SK-N-SH treated with all-trans-retinoic acid at 6 μM for 48 hours (cell line): ENCODE results near the gene TMEM151B.

Experiments used
- ATAC-seq: fragments of 200-7000 bp; cut with Tn5 transposase; 3 replicates; pipeline ENCODE4 v1.9.1; 2020; ENCODE audit warnings: mild to moderate bottlenecking, moderate library complexity
- ARNTL ChIP-seq: fragments of 450-650 bp; formaldehyde crosslinking; IDR thresholded peaks from 2 replicates; pipeline ENCODE4 v1.5.0; 2020; ENCODE audit warnings: low read depth, mild to moderate bottlenecking, moderate library complexity, borderline replicate concordance
- BACH2 ChIP-seq: fragments of 250-450 bp; sonication (Bioruptor Pico); IDR thresholded peaks from 2 replicates; pipeline ENCODE4 v1.9.0; 2021; ENCODE audit warnings: mild to moderate bottlenecking, borderline replicate concordance
- CSDC2 ChIP-seq: fragments of 250-450 bp; sonication (Bioruptor Pico); IDR thresholded peaks from 2 replicates; pipeline ENCODE4 v1.5.0; 2020; ENCODE audit warnings: mild to moderate bottlenecking, moderate library complexity
- CSRNP3 ChIP-seq: fragments of 250-450 bp; sonication (Bioruptor Pico); IDR thresholded peaks from 2 replicates; pipeline ENCODE4 v1.5.1; 2021; ENCODE audit warnings: mild to moderate bottlenecking, moderate library complexity
- ESRRG ChIP-seq: fragments of 250-450 bp; sonication (Bioruptor Pico); IDR thresholded peaks from 2 replicates; pipeline ENCODE4 v1.6.1; 2021; ENCODE audit warnings: mild to moderate bottlenecking
- GLIS3 ChIP-seq: fragments of 250-450 bp; sonication (Bioruptor Pico); IDR thresholded peaks from 2 replicates; pipeline ENCODE4 v1.5.0; 2020; ENCODE audit warnings: mild to moderate bottlenecking, moderate library complexity
- ISL1 ChIP-seq: fragments of 250-450 bp; sonication (Bioruptor Pico); IDR thresholded peaks from 2 replicates; pipeline ENCODE4 v2.1.2; 2022; ENCODE audit warnings: mild to moderate bottlenecking, moderate library complexity
- RARB ChIP-seq: fragments of 250-450 bp; sonication (Bioruptor Pico); IDR thresholded peaks from 2 replicates; pipeline ENCODE4 v1.8.0; 2021; ENCODE audit warnings: mild to moderate bottlenecking, moderate library complexity
- SNAI2 ChIP-seq: fragments of 250-450 bp; sonication (Bioruptor Pico); IDR thresholded peaks from 2 replicates; pipeline ENCODE4 v1.5.0; 2020; ENCODE audit warnings: mild to moderate bottlenecking, moderate library complexity
- ZC3H10 ChIP-seq: fragments of 250-450 bp; sonication (Bioruptor Pico); IDR thresholded peaks from 2 replicates; pipeline ENCODE4 v1.5.1; 2021; ENCODE audit warnings: mild to moderate bottlenecking, moderate library complexity
- ZFP3 ChIP-seq: fragments of 250-450 bp; sonication (Bioruptor Pico); IDR thresholded peaks from 2 replicates; pipeline ENCODE4 v1.5.0; 2020; ENCODE audit warnings: mild to moderate bottlenecking, moderate library complexity
- ZFP30 ChIP-seq: fragments of 450-650 bp; formaldehyde crosslinking; IDR thresholded peaks from 2 replicates; pipeline ENCODE4 v1.5.0; 2022; ENCODE audit warnings: mild to moderate bottlenecking, moderate library complexity
- ZNF565 ChIP-seq: fragments of 450-650 bp; formaldehyde crosslinking; conservative IDR thresholded peaks from 2 replicates; pipeline ENCODE4 v1.5.0; 2020; ENCODE audit warnings: low read depth, mild to moderate bottlenecking, moderate library complexity
- ZNF8 ChIP-seq: fragments of 450-650 bp; formaldehyde crosslinking; IDR thresholded peaks from 2 replicates; pipeline ENCODE4 v1.5.0; 2020; ENCODE audit warnings: mild to moderate bottlenecking, moderate library complexity
- TF ChIP-seq, protein P1 (sequence below): fragments of 250-450 bp; sonication (Bioruptor Pico); IDR thresholded peaks from 2 replicates; pipeline ENCODE4 v1.8.0; 2021; ENCODE audit warnings: low read depth, mild to moderate bottlenecking, moderate library complexity, borderline replicate concordance
- TF ChIP-seq, protein P2 (sequence below): fragments of 250-450 bp; sonication (Bioruptor Pico); IDR thresholded peaks from 2 replicates; pipeline ENCODE4 v1.5.1; 2020; ENCODE audit warnings: low read depth, mild to moderate bottlenecking, moderate library complexity
- TF ChIP-seq, protein P3 (sequence below): fragments of 250-450 bp; sonication (Bioruptor Pico); IDR thresholded peaks from 2 replicates; pipeline ENCODE4 v1.8.0; 2020; ENCODE audit warnings: mild to moderate bottlenecking, moderate library complexity, borderline replicate concordance
- TF ChIP-seq, protein P4 (sequence below): fragments of 250-450 bp; sonication (Bioruptor Pico); IDR thresholded peaks from 2 replicates; pipeline ENCODE4 v1.5.0; 2020; ENCODE audit warnings: mild to moderate bottlenecking, moderate library complexity

TMEM151B gene

GRCh38 chr6:44338228-44339122, 68.2 kb downstream of the TMEM151B start (continued):
- TF ChIP-seq, protein P1, sequence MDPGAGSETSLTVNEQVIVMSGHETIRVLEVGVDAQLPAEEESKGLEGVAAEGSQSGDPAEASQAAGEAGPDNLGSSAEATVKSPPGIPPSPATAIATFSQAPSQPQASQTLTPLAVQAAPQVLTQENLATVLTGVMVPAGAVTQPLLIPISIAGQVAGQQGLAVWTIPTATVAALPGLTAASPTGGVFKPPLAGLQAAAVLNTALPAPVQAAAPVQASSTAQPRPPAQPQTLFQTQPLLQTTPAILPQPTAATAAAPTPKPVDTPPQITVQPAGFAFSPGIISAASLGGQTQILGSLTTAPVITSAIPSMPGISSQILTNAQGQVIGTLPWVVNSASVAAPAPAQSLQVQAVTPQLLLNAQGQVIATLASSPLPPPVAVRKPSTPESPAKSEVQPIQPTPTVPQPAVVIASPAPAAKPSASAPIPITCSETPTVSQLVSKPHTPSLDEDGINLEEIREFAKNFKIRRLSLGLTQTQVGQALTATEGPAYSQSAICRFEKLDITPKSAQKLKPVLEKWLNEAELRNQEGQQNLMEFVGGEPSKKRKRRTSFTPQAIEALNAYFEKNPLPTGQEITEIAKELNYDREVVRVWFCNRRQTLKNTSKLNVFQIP (CRISPR knock-in tag), result no peak
- no peak for TF ChIP-seq SNAI2 (CRISPR knock-in tag)
- TF ChIP-seq ZFP30 (CRISPR knock-in tag), result no peak
- TF ChIP-seq CSRNP3, result no peak
- TF ChIP-seq BACH2 (CRISPR knock-in tag), result no peak
- TF ChIP-seq GLIS3 (CRISPR knock-in tag), result no peak
- TF ChIP-seq, protein P2, sequence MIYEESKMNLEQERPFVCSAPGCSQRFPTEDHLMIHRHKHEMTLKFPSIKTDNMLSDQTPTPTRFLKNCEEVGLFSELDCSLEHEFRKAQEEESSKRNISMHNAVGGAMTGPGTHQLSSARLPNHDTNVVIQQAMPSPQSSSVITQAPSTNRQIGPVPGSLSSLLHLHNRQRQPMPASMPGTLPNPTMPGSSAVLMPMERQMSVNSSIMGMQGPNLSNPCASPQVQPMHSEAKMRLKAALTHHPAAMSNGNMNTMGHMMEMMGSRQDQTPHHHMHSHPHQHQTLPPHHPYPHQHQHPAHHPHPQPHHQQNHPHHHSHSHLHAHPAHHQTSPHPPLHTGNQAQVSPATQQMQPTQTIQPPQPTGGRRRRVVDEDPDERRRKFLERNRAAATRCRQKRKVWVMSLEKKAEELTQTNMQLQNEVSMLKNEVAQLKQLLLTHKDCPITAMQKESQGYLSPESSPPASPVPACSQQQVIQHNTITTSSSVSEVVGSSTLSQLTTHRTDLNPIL, result no peak
- no peak for TF ChIP-seq RARB (CRISPR knock-in tag)
- TF ChIP-seq, all 23 proteins: peak for 0

DNA sequence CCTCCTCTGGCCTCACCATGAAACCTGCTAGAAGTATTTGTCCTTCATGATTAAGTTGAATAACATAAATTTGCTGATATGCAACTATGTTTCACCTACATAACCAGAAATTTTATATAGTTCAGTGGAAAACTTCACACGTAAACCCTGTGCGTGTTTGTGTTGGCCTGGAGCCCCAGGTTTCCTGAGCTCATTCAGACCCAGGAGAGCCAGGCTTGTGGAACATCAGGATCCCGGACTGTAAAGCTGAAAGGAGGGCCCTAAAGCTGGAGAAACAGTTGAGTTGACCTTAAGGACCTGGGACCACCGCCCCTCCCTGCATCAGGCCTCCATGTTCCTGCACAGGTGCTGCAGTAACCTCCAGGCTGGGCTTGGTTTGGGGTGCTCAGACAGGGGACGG, 69.1 kb downstream of the TMEM151B start:
- TF ChIP-seq ZNF8, result no peak
- no peak for ATAC-seq

DNA sequence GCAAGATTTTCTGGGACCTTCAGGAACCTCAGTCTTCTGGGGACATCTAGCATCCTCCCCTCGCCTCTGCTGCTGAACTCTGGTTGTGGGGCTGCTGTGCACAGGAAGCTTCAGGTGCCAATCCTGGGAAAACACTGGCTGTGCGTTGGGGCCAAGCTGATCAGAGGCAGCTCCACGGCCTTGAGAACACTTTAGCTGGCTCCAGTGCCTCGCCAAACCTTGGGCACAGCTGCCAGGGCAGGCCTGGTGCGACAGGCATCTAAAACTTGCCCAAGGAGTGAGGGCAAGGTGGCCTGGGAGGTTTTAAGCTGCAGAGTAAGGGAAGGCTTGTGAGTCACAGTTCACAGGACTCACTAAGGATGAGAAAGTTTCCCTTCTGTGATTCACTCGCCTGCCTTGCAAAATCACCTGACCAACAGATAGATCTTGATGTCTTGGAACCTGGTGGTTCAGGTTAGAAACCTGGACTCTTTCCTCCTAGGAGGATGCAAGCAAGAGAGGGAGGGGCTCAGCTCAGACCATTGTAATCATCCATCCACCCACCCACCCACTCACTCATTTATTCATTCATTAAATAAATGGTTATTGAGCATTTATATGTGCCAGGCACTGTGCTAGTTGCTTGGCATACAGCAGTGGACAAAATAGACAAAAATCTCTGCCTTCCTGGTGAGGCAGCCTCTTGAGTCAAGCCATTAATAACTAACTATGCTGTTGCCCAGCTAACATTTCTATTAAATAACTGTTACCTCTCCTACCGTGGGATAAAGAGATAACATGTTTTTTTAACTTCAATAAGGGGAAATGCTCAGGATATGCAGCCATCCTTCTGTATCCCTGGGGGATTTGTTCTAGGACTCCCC, 69.7 kb downstream of the TMEM151B start:
- ATAC-seq, result no peak

More for the DNA sequence above, 69.7 kb downstream of the TMEM151B start:
- TF ChIP-seq SNAI2 (CRISPR knock-in tag) (no peak), ZFP30 (CRISPR knock-in tag) (no peak), ZC3H10 (CRISPR knock-in tag) (no peak), CSRNP3 (no peak), CSDC2 (no peak), ZNF565 (CRISPR knock-in tag) (no peak), ZFP3 (no peak), ARNTL (CRISPR knock-in tag) (no peak), ESRRG (no peak), ISL1 (CRISPR knock-in tag) (no peak), RARB (CRISPR knock-in tag) (no peak)
- TF ChIP-seq, protein P3, sequence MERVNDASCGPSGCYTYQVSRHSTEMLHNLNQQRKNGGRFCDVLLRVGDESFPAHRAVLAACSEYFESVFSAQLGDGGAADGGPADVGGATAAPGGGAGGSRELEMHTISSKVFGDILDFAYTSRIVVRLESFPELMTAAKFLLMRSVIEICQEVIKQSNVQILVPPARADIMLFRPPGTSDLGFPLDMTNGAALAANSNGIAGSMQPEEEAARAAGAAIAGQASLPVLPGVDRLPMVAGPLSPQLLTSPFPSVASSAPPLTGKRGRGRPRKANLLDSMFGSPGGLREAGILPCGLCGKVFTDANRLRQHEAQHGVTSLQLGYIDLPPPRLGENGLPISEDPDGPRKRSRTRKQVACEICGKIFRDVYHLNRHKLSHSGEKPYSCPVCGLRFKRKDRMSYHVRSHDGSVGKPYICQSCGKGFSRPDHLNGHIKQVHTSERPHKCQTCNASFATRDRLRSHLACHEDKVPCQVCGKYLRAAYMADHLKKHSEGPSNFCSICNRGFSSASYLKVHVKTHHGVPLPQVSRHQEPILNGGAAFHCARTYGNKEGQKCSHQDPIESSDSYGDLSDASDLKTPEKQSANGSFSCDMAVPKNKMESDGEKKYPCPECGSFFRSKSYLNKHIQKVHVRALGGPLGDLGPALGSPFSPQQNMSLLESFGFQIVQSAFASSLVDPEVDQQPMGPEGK, result no peak
- TF ChIP-seq, protein P2, result no peak
- TF ChIP-seq, protein P4, sequence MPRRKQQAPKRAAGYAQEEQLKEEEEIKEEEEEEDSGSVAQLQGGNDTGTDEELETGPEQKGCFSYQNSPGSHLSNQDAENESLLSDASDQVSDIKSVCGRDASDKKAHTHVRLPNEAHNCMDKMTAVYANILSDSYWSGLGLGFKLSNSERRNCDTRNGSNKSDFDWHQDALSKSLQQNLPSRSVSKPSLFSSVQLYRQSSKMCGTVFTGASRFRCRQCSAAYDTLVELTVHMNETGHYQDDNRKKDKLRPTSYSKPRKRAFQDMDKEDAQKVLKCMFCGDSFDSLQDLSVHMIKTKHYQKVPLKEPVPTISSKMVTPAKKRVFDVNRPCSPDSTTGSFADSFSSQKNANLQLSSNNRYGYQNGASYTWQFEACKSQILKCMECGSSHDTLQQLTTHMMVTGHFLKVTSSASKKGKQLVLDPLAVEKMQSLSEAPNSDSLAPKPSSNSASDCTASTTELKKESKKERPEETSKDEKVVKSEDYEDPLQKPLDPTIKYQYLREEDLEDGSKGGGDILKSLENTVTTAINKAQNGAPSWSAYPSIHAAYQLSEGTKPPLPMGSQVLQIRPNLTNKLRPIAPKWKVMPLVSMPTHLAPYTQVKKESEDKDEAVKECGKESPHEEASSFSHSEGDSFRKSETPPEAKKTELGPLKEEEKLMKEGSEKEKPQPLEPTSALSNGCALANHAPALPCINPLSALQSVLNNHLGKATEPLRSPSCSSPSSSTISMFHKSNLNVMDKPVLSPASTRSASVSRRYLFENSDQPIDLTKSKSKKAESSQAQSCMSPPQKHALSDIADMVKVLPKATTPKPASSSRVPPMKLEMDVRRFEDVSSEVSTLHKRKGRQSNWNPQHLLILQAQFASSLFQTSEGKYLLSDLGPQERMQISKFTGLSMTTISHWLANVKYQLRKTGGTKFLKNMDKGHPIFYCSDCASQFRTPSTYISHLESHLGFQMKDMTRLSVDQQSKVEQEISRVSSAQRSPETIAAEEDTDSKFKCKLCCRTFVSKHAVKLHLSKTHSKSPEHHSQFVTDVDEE (CRISPR knock-in tag), result no peak
